Neuron (in vitro differentiated cells): Measurements from ENCODE around the gene NFIL3.

ENCODE experiments used
- H2AFZ ChIP-seq: one replicate; pipeline ENCODE4 v1.6.1; 2013; ENCODE audit warnings: low read depth, mild to moderate bottlenecking, inconsistent platforms, low read length, moderate library complexity
- H3K27me3 ChIP-seq: one replicate; pipeline ENCODE4 v1.6.1; 2013; ENCODE audit warnings: low read length; ENCODE audit not compliant: insufficient read depth
- H3K36me3 ChIP-seq: one replicate; pipeline ENCODE4 v1.6.1; 2013; ENCODE audit warnings: low read length; ENCODE audit not compliant: insufficient read depth
- H3K4me1 ChIP-seq: one replicate; pipeline ENCODE4 v1.6.1; 2013; ENCODE audit warnings: low read length; ENCODE audit not compliant: insufficient read depth
- H3K4me3 ChIP-seq: 2 replicates; pipeline ENCODE4 v1.5.1; 2013; ENCODE audit warnings: mild to moderate bottlenecking, low read length, moderate library complexity
- H3K9me3 ChIP-seq: one replicate; pipeline ENCODE4 v1.6.1; 2013; ENCODE audit warnings: low read length

NFIL3 gene

GRCh38 chr9:91428927-91429351 is 5.3 kb upstream of the NFIL3 start:
- H3K4me3 ChIP-seq = no peak overlapping the region
- no peaks in the 10 kb centered on the region for H3K4me1 ChIP-seq
- peaks cover 39% of the 10 kb centered on the region for H3K27me3 ChIP-seq
- H2AFZ ChIP-seq = no peak overlapping the region
- H3K36me3 ChIP-seq = no peaks in the 10 kb centered on the region
- H3K9me3 ChIP-seq = no peaks in the 10 kb centered on the region

- peaks cover 39% of the 10 kb centered on the region for H3K27me3 ChIP-seq
- H2AFZ ChIP-seq = no peak overlapping the region
- H3K9me3 ChIP-seq = no peaks in the 10 kb centered on the region
- H3K4me3 ChIP-seq = no peak overlapping the region
- H3K4me1 ChIP-seq = no peaks in the 10 kb centered on the region
- no peaks in the 10 kb centered on the region for H3K36me3 ChIP-seq
These were observed 4.8 kb upstream of the NFIL3 start for GRCh38 chr9:91428436-91428835.

GRCh38 chr9:91427873-91428272 is 4.2 kb upstream of the NFIL3 start:
- Histone ChIP-seq H3K36me3 (no peaks in the 10 kb centered on the region), H3K27me3 (peaks cover 39% of the 10 kb centered on the region)

GRCh38 chr9:91426123-91426745 is 2.6 kb upstream of the NFIL3 start:
- no peaks in the 10 kb centered on the region for H3K36me3 ChIP-seq
- peaks cover 39% of the 10 kb centered on the region for H3K27me3 ChIP-seq
- no peak overlapping the region for H2AFZ ChIP-seq
- H3K4me3 ChIP-seq = no peak overlapping the region
- H3K9me3 ChIP-seq = no peaks in the 10 kb centered on the region
- H3K4me1 ChIP-seq = peaks cover 8% of the 10 kb centered on the region

More at GRCh38 chr9:91427873-91428272, 4.2 kb upstream of the NFIL3 start:
- Histone ChIP-seq H3K4me1 (peaks cover under 1% of the 10 kb centered on the region), H3K9me3 (no peaks in the 10 kb centered on the region), H3K4me3 (no peak overlapping the region), H2AFZ (no peak overlapping the region)

- H3K36me3 ChIP-seq = no peaks in the 10 kb centered on the region
- H3K9me3 ChIP-seq = no peaks in the 10 kb centered on the region
- no peak overlapping the region for H2AFZ ChIP-seq
- no peak overlapping the region for H3K4me3 ChIP-seq
- H3K4me1 ChIP-seq = peaks cover 11% of the 10 kb centered on the region
- H3K27me3 ChIP-seq = peaks cover 35% of the 10 kb centered on the region
These were observed 1.6 kb upstream of the NFIL3 start for GRCh38 chr9:91425271-91425670.

- Histone ChIP-seq H3K9me3 (no peaks in the 10 kb centered on the region), H3K36me3 (no peaks in the 10 kb centered on the region), H3K27me3 (peaks cover 34% of the 10 kb centered on the region), H2AFZ (peak overlapping the region; percentile 95), H3K4me1 (peaks cover 12% of the 10 kb centered on the region), H3K4me3 (peak overlapping the region; percentile 69)
These were observed 958 bp upstream of the NFIL3 start for GRCh38 chr9:91424403-91425176.

GRCh38 chr9:91422758-91423711 is 597 bp downstream of the NFIL3 start:
- H3K4me1 ChIP-seq = peaks cover 12% of the 10 kb centered on the region
- H3K27me3 ChIP-seq = peaks cover 20% of the 10 kb centered on the region
- H3K9me3 ChIP-seq = no peaks in the 10 kb centered on the region
- peak overlapping the region; percentile 28 for H2AFZ ChIP-seq
- H3K4me3 ChIP-seq = peak overlapping the region; percentile 77
- H3K36me3 ChIP-seq = no peaks in the 10 kb centered on the region

GRCh38 chr9:91421971-91422757 is 1.5 kb downstream of the NFIL3 start:
- Histone ChIP-seq H3K4me1 (peaks cover 12% of the 10 kb centered on the region), H3K4me3 (peak overlapping the region; percentile 77), H2AFZ (peak overlapping the region; percentile 28), H3K36me3 (no peaks in the 10 kb centered on the region), H3K27me3 (peaks cover 20% of the 10 kb centered on the region), H3K9me3 (no peaks in the 10 kb centered on the region)

GRCh38 chr9:91421128-91421765 is 2.4 kb downstream of the NFIL3 start:
- Histone ChIP-seq H3K27me3 (peaks cover 16% of the 10 kb centered on the region), H3K4me3 (peak overlapping the region; percentile 77), H3K36me3 (no peaks in the 10 kb centered on the region), H3K9me3 (no peaks in the 10 kb centered on the region), H3K4me1 (peaks cover 12% of the 10 kb centered on the region), H2AFZ (peak overlapping the region; percentile 28)

- Histone ChIP-seq H3K9me3 (no peaks in the 10 kb centered on the region), H3K4me1 (peaks cover 12% of the 10 kb centered on the region), H2AFZ (peak overlapping the region; percentile 28), H3K36me3 (no peaks in the 10 kb centered on the region), H3K4me3 (peak overlapping the region; percentile 77), H3K27me3 (peaks cover 12% of the 10 kb centered on the region)
These were observed 3.0 kb downstream of the NFIL3 start for GRCh38 chr9:91420501-91421127.

- Histone ChIP-seq H3K4me1 (peaks cover 12% of the 10 kb centered on the region), H3K36me3 (no peaks in the 10 kb centered on the region), H3K9me3 (no peaks in the 10 kb centered on the region), H3K27me3 (peaks cover 1% of the 10 kb centered on the region), H3K4me3 (no peak overlapping the region), H2AFZ (no peak overlapping the region)
These were observed 4.1 kb downstream of the NFIL3 start for GRCh38 chr9:91419222-91420191.
